K562 (cell line): ENCODE data around the gene EXOSC1. TPM values are rescaled to one million over a fixed set of nuclear protein-coding genes. Genes with fewer than 3 reads are reported as not detected.
A peak's percentile ranks its signal among the peaks of the same experiment; 100 is the strongest.

ENCODE experiments used
- ATAC-seq: fragments of 200-7000 bp; cut with Tn5 transposase; 3 replicates; pipeline ENCODE4 v1.9.1; 2020; ENCODE audit warnings: moderate library complexity
- BruUV-seq: library from RNA; stranded (reverse); fragments of 400-500 nt; replicated peaks from 2 replicates; lab custom pipeline; 2021; lab: Mats Ljungman, UMichigan
- CTCF ChIA-PET: fragments of 300-600 bp; formaldehyde crosslinking; extraction: SDS; loops from one replicate; lab custom pipeline; 2021; ENCODE audit warnings: low intra/inter-chr PET ratio; lab: Yijun Ruan, JAX
- POLR2A ChIA-PET: fragments of 300-600, 350-650 bp; sonication (Branson Sonifier 250); formaldehyde crosslinking; extraction: SDS; loops from one replicate; lab custom pipeline; 2021; ENCODE audit warnings: antibody characterized with exemption, inconsistent platforms; lab: Yijun Ruan, JAX
- DNase-seq, 4 experiments: peaks; one replicate each; pipeline versions ENCODE4 v3.0.0 to v3.0.0-alpha.2; 2011 to 2018; ENCODE audit warnings: low spot score in 3 of 4, mixed read lengths in 3 of 4; ENCODE audit errors: extremely low read depth in 1 of 4
- FAIRE-seq: peaks from 2 replicates; lab custom pipeline; 2011; peaks lifted over from hg19 to GRCh38; lab: Jason Lieb, UNC
- H2AFZ ChIP-seq: 2 replicates; pipeline ENCODE4 v1.6.0; 2011; ENCODE audit warnings: low read depth, low read length, control low read depth, inconsistent platforms
- H3K27ac ChIP-seq: fragments of 200-600 bp; 3 replicates; pipeline ENCODE4 v1.8.0; 2011; ENCODE audit warnings: low read depth, mild to moderate bottlenecking, control low read depth, inconsistent platforms, low read length, moderate library complexity, mixed read lengths; ENCODE audit errors: extremely low read depth
- H3K27me3 ChIP-seq, 2 experiments: fragments of 300-600 bp in 1 of 2; 2 replicates in 1 of 2; 3 replicates in 1 of 2; pipeline versions ENCODE4 v1.6.0 to v1.8.0; 2011; ENCODE audit warnings: inconsistent platforms in 2 of 2, low read length in 2 of 2, mild to moderate bottlenecking in 1 of 2, mixed read lengths in 1 of 2, moderate library complexity in 1 of 2; ENCODE audit not compliant: control insufficient read depth in 2 of 2, insufficient read depth in 2 of 2
- H3K36me3 ChIP-seq: fragments of 300-600 bp; 3 replicates; pipeline ENCODE4 v1.8.0; 2011; ENCODE audit warnings: mild to moderate bottlenecking, low read length, inconsistent platforms; ENCODE audit not compliant: control insufficient read depth, insufficient read depth
- H3K4me1 ChIP-seq, 2 experiments: fragments of 200-600 bp in 1 of 2; replicated peaks in 1 of 2; 2 replicates in 1 of 2; 3 replicates in 1 of 2; pipeline versions ENCODE4 v1.5.1 to v1.8.0; 2011; ENCODE audit warnings: inconsistent platforms in 2 of 2, low read length in 2 of 2, mild to moderate bottlenecking in 1 of 2, mixed read lengths in 1 of 2, moderate library complexity in 1 of 2; ENCODE audit not compliant: control insufficient read depth in 2 of 2, insufficient read depth in 2 of 2
- H3K4me2 ChIP-seq: 2 replicates; pipeline ENCODE4 v1.6.1; 2011; ENCODE audit warnings: low read length, control low read depth, inconsistent platforms, mixed read lengths; ENCODE audit not compliant: insufficient read depth
- H3K4me3 ChIP-seq: fragments of 200-600 bp; sonication (generic), shearing (Covaris generic); 2 replicates; pipeline ENCODE4 v1.5.1; 2016; ENCODE audit warnings: control low read depth, inconsistent platforms
- H3K79me2 ChIP-seq: fragments of 200-600 bp; 3 replicates; pipeline ENCODE4 v1.8.0; 2011; ENCODE audit warnings: low read length, inconsistent platforms; ENCODE audit not compliant: control insufficient read depth, insufficient read depth
- H3K9ac ChIP-seq, 2 experiments: 2 replicates each; pipeline versions ENCODE4 v1.6.0 to v1.6.1; 2011; ENCODE audit warnings: low read depth in 2 of 2, low read length in 2 of 2, control low read depth in 1 of 2, inconsistent platforms in 1 of 2, mild to moderate bottlenecking in 1 of 2, mixed read lengths in 1 of 2; ENCODE audit not compliant: insufficient read depth in 1 of 2
- H3K9me1 ChIP-seq: one replicate; pipeline ENCODE4 v1.6.0; 2011; ENCODE audit warnings: inconsistent platforms, mild to moderate bottlenecking, low read length, moderate library complexity; ENCODE audit not compliant: control insufficient read depth, insufficient read depth
- H3K9me3 ChIP-seq: replicated peaks from 2 replicates; pipeline ENCODE4 v1.5.1; 2011; ENCODE audit warnings: low read depth, low read length, inconsistent platforms; ENCODE audit not compliant: control insufficient read depth, insufficient read depth
- H4K20me1 ChIP-seq: replicated peaks from 2 replicates; pipeline ENCODE4 v1.6.1; 2011; ENCODE audit warnings: low read length, inconsistent platforms, mixed read lengths; ENCODE audit not compliant: control insufficient read depth, insufficient read depth
- DPF2 ChIP-seq: fragments of 450-650 bp; IDR thresholded peaks from 2 replicates; pipeline ENCODE4 v1.6.1; 2016
- ESRRA ChIP-seq: fragments of 450-650 bp; IDR thresholded peaks from 2 replicates; pipeline ENCODE4 v1.6.1; 2014; ENCODE audit warnings: low read depth, mild to moderate bottlenecking, moderate library complexity, borderline replicate concordance
- MTA3 ChIP-seq: fragments of 450-650 bp; formaldehyde crosslinking; IDR thresholded peaks from 2 replicates; pipeline ENCODE4 v1.6.1; 2017; ENCODE audit warnings: mild to moderate bottlenecking, borderline replicate concordance
- MXI1 ChIP-seq: IDR thresholded peaks from 2 replicates; pipeline ENCODE4 v1.6.1; 2011; ENCODE audit warnings: low read depth, mild to moderate bottlenecking, improper control_type of control experiment, low read length
- POLR2H ChIP-seq: IDR thresholded peaks from 2 replicates; pipeline ENCODE4 v1.6.1; 2016; ENCODE audit warnings: missing genetic modification characterization, low read depth, mild to moderate bottlenecking, control low read depth, missing compliant biosample characterization, moderate library complexity
- PTRF ChIP-seq: fragments of 450-650 bp; IDR thresholded peaks from 2 replicates; pipeline ENCODE4 v1.6.1; 2016; ENCODE audit warnings: mild to moderate bottlenecking, missing genetic modification characterization, missing compliant biosample characterization
- SIRT6 ChIP-seq: IDR thresholded peaks from one replicate; pipeline ENCODE4 v1.6.1; 2012; ENCODE audit warnings: low read depth, mild to moderate bottlenecking, control low read depth, inconsistent platforms, low read length, moderate library complexity
- SMAD3 ChIP-seq: fragments of 450-650 bp; formaldehyde crosslinking; conservative IDR thresholded peaks from 2 replicates; pipeline ENCODE4 v1.4.0; 2020; ENCODE audit warnings: mild to moderate bottlenecking
- TCF3 ChIP-seq: sonication (generic); formaldehyde crosslinking; IDR thresholded peaks from 2 replicates; pipeline ENCODE4 v1.4.0; 2020; ENCODE audit warnings: mild to moderate bottlenecking, missing genetic modification reagents
- TOE1 ChIP-seq, 2 experiments: fragments of 450-650 bp in 1 of 2; sonication (generic) in 1 of 2; formaldehyde crosslinking in 1 of 2; IDR thresholded peaks; 2 replicates each; pipeline versions ENCODE4 v1.7.1 to v1.8.0; 2016 to 2022; ENCODE audit warnings: borderline replicate concordance in 2 of 2, mild to moderate bottlenecking in 2 of 2, antibody characterized with exemption in 1 of 2, inconsistent platforms in 1 of 2, low read depth in 1 of 2, missing genetic modification reagents in 1 of 2, moderate library complexity in 1 of 2
- ZBED1 ChIP-seq: IDR thresholded peaks from 2 replicates; pipeline ENCODE4 v1.6.1; 2014
- ZFP36 ChIP-seq: fragments of 150-350 bp; IDR thresholded peaks from 2 replicates; pipeline ENCODE4 v1.6.1; 2018; ENCODE audit warnings: low read length, low read depth; ENCODE audit not compliant: partially characterized antibody
- ZKSCAN1 ChIP-seq: fragments of 150-350 bp; IDR thresholded peaks from 2 replicates; pipeline ENCODE4 v1.6.1; 2016; ENCODE audit warnings: low read depth, low read length
- ZKSCAN3 ChIP-seq: fragments of 250-450 bp; sonication (Bioruptor Pico); IDR thresholded peaks from 2 replicates; pipeline ENCODE4 v1.4.0; 2020
- ZNF133 ChIP-seq: fragments of 250-450 bp; sonication (Bioruptor Pico); IDR thresholded peaks from 2 replicates; pipeline ENCODE4 v1.4.0; 2020; ENCODE audit warnings: mild to moderate bottlenecking
- ZNF197 ChIP-seq: fragments of 200-800 bp; sonication (Bioruptor generic); IDR thresholded peaks from 2 replicates; pipeline ENCODE4 v1.6.1; 2016; ENCODE audit warnings: low read depth, missing genetic modification characterization, missing compliant biosample characterization
- WGBS: fragments of 100-300 bp; shearing (Covaris generic); methylation state at CpG from one replicate; pipeline ENCODE4 v1.1.6; 2016; ENCODE audit warnings: low coverage, mixed read lengths; ENCODE audit not compliant: insufficient coverage; ENCODE audit errors: missing lambda C conversion rate; 5-methylcytosine and 5-hydroxymethylcytosine counted together
- in situ Hi-C: fragments of 300-500 bp; cut with MboI; formaldehyde crosslinking; loops from 4 replicates; pipeline ENCODE4 v1.15.0; 2018; ENCODE audit warnings: inconsistent platforms, mixed read lengths
- intact Hi-C: fragments of 100-400 bp; cut with micrococcal nuclease; formaldehyde crosslinking; loops from 2 replicates; pipeline ENCODE4 v1.14.2; 2022
- polyA plus RNA-seq, 8 experiments: library from polyadenylated mRNA; depleted of rRNA in 4 of 8; stranded (reverse) in 5 of 8; unstranded in 3 of 8; fragments of >200 nt; fragmentation: Nextera tagmentation in 2 of 8; fragmentation: Illumina TruSeq in 1 of 8; extraction: Ambion mirVana in 2 of 8; extraction: Trizol in 1 of 8; gene quantifications; 2 replicates each; pipeline versions ENCODE4 v1.2.1 to v1.2.3, GENCODE V29; 2011 to 2014; ENCODE audit warnings: inconsistent platforms in 1 of 8, missing spikeins in 1 of 8
- total RNA-seq, 7 experiments: library from RNA; depleted of rRNA in 6 of 7; stranded (reverse); fragments of >200 nt in 6 of 7; fragmentation: Illumina TruSeq in 2 of 7; extraction: Trizol in 2 of 7; gene quantifications; 2 replicates each; pipeline versions ENCODE4 v1.2.1 to v1.2.3, GENCODE V29; 2011 to 2021; ENCODE audit warnings: low replicate concordance in 1 of 7
- TF ChIP-seq, protein P1 (sequence below): sonication (generic); formaldehyde crosslinking; IDR thresholded peaks from 2 replicates; pipeline ENCODE4 v1.8.0; 2022; ENCODE audit warnings: mild to moderate bottlenecking, missing genetic modification reagents
- TF ChIP-seq, protein P2 (sequence below): sonication (generic); formaldehyde crosslinking; IDR thresholded peaks from 2 replicates; pipeline ENCODE4 v1.8.0; 2022; ENCODE audit warnings: missing genetic modification reagents, mild to moderate bottlenecking, borderline replicate concordance

The EXOSC1 gene
- total and polyA plus RNA-seq, 9 of the 15 experiments (the other 6 are each of a cell fraction or from before 2014, with no cell fraction given): 44.3 to 117 (median 67.0) TPM

DNA sequence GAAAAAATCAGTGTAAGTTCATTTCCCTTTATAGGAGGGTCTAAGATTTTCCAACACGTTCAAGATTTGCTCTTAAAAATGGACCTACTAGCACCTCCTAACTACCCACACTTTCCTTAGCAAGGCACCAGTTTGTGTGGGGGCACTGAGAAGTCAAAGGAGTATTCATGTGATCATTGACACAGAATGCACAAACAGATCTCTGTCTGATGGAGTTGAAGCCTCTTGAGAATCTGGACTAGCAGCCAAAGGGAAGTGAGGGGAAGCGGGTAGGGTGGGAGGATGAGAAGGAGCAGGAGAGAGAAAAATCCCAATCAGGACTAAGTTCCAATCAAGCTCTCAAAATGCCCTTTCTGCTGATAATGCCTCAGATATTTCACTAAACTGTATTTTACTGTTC is 48.3 kb upstream of the EXOSC1 start:
- no peak for FAIRE-seq
- H3K27ac ChIP-seq: no peak overlapping the region
- peak overlapping the region in 1 of 2 experiments; percentile 48; a peak in 1 of 4 replicates for H3K9ac ChIP-seq
- DNase-seq: no peak
- intact Hi-C loops (no loop called here), in situ Hi-C loops (no loop called here)
- H3K4me2 ChIP-seq: no peak overlapping the region
- H4K20me1 ChIP-seq: 0 out of 2 replicates have a peak, but pooled peaks cover 16% of the 10 kb centered on the region
- peaks cover 33% of the 10 kb centered on the region; the same call in 2 of the 3 replicates for H3K36me3 ChIP-seq
- no peak overlapping the region for H3K4me3 ChIP-seq
- no TSS peak for BruUV-seq
- peaks cover 87% of the 10 kb centered on the region for H3K79me2 ChIP-seq
- no peak overlapping the region for H2AFZ ChIP-seq
- no peak for ATAC-seq
- POLR2A ChIA-PET: interaction anchor here (0.9 kb wide), 1 partner anchor 10 kb away, joined by 3 read pairs; no protein-coding TSS in a partner anchor
- H3K9me1 ChIP-seq: no peaks in the 10 kb centered on the region
- CTCF ChIA-PET: no interaction called here
- H3K9me3 ChIP-seq: no peaks in the 10 kb centered on the region
- 75% methylated on average over 2 of the region's 2 CpGs for WGBS
- 0 out of 5 replicates have a peak, but pooled peaks cover 0 to 2% of the 10 kb centered on the region in 2 experiments for H3K27me3 ChIP-seq
- H3K4me1 ChIP-seq: peaks cover 5 to 25% of the 10 kb centered on the region in 2 experiments; a peak in 4 of 5 replicates
- TF ChIP-seq ZFP36: no peak
- TF ChIP-seq, protein P1, sequence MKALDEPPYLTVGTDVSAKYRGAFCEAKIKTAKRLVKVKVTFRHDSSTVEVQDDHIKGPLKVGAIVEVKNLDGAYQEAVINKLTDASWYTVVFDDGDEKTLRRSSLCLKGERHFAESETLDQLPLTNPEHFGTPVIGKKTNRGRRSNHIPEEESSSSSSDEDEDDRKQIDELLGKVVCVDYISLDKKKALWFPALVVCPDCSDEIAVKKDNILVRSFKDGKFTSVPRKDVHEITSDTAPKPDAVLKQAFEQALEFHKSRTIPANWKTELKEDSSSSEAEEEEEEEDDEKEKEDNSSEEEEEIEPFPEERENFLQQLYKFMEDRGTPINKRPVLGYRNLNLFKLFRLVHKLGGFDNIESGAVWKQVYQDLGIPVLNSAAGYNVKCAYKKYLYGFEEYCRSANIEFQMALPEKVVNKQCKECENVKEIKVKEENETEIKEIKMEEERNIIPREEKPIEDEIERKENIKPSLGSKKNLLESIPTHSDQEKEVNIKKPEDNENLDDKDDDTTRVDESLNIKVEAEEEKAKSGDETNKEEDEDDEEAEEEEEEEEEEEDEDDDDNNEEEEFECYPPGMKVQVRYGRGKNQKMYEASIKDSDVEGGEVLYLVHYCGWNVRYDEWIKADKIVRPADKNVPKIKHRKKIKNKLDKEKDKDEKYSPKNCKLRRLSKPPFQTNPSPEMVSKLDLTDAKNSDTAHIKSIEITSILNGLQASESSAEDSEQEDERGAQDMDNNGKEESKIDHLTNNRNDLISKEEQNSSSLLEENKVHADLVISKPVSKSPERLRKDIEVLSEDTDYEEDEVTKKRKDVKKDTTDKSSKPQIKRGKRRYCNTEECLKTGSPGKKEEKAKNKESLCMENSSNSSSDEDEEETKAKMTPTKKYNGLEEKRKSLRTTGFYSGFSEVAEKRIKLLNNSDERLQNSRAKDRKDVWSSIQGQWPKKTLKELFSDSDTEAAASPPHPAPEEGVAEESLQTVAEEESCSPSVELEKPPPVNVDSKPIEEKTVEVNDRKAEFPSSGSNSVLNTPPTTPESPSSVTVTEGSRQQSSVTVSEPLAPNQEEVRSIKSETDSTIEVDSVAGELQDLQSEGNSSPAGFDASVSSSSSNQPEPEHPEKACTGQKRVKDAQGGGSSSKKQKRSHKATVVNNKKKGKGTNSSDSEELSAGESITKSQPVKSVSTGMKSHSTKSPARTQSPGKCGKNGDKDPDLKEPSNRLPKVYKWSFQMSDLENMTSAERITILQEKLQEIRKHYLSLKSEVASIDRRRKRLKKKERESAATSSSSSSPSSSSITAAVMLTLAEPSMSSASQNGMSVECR: no peak
- no peak for TF ChIP-seq ZKSCAN1
- TF ChIP-seq ZNF133: no peak
- no peak for TF ChIP-seq ESRRA
- no peak for TF ChIP-seq ZBED1
- no peak for TF ChIP-seq MXI1
- no peak for TF ChIP-seq DPF2
- TF ChIP-seq TCF3: no peak
- no peak for TF ChIP-seq TOE1 (IDR thresholded peaks at IDR 0.05; ENCODE audit: borderline replicate concordance)
- no peak for TF ChIP-seq TOE1 (CRISPR knock-in tag; IDR thresholded peaks at IDR 0.05; ENCODE audit: borderline replicate concordance, low read depth)
- TF ChIP-seq, protein P2, sequence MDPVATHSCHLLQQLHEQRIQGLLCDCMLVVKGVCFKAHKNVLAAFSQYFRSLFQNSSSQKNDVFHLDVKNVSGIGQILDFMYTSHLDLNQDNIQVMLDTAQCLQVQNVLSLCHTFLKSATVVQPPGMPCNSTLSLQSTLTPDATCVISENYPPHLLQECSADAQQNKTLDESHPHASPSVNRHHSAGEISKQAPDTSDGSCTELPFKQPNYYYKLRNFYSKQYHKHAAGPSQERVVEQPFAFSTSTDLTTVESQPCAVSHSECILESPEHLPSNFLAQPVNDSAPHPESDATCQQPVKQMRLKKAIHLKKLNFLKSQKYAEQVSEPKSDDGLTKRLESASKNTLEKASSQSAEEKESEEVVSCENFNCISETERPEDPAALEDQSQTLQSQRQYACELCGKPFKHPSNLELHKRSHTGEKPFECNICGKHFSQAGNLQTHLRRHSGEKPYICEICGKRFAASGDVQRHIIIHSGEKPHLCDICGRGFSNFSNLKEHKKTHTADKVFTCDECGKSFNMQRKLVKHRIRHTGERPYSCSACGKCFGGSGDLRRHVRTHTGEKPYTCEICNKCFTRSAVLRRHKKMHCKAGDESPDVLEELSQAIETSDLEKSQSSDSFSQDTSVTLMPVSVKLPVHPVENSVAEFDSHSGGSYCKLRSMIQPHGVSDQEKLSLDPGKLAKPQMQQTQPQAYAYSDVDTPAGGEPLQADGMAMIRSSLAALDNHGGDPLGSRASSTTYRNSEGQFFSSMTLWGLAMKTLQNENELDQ (CRISPR knock-in tag): no peak
- no peak for TF ChIP-seq POLR2H (tag)
- no peak for TF ChIP-seq PTRF (tag)
- no peak for TF ChIP-seq ZKSCAN3 (CRISPR knock-in tag)
- no peak for TF ChIP-seq MTA3
- TF ChIP-seq SIRT6: no peak
- no peak for TF ChIP-seq ZNF197 (CRISPR knock-in tag)
- TF ChIP-seq SMAD3 (CRISPR knock-in tag): no peak
